GM23338 (cell line): ENCODE measurements around the gene CA12. TPM values are rescaled to one million over a fixed set of nuclear protein-coding genes. Genes with fewer than 3 reads are reported as not detected.

Experiments used
- ATAC-seq: fragments of 200-7000 bp; cut with Tn5 transposase; 3 replicates; pipeline ENCODE4 v1.9.1; 2020
- DNase-seq: peaks from one replicate; pipeline ENCODE4 v3.0.0-alpha.2; 2015; ENCODE audit warnings: low spot score
- H2AFZ ChIP-seq: fragments of 200-600 bp; sonication (generic); 2 replicates; pipeline ENCODE4 v1.8.0; 2016; ENCODE audit warnings: antibody characterized with exemption, mild to moderate bottlenecking, moderate library complexity
- H3F3A ChIP-seq: fragments of 200-600 bp; sonication (generic); replicated peaks from 2 replicates; pipeline ENCODE4 v1.8.0; 2017; ENCODE audit warnings: antibody characterized with exemption, mixed run types, low read depth
- H3K27ac ChIP-seq: fragments of 200-600 bp; sonication (generic); 2 replicates; pipeline ENCODE4 v1.6.1; 2016; ENCODE audit warnings: low read depth
- H3K27me3 ChIP-seq: fragments of 200-600 bp; sonication (generic); 2 replicates; pipeline ENCODE4 v1.8.0; 2016; ENCODE audit warnings: mild to moderate bottlenecking, mixed run types, moderate library complexity; ENCODE audit not compliant: insufficient read depth
- H3K36me3 ChIP-seq: fragments of 200-600 bp; sonication (generic); 2 replicates; pipeline ENCODE4 v1.8.0; 2016; ENCODE audit warnings: mild to moderate bottlenecking; ENCODE audit not compliant: insufficient read depth
- H3K4me1 ChIP-seq: fragments of 200-600 bp; sonication (generic); 2 replicates; pipeline ENCODE4 v1.8.0; 2016; ENCODE audit warnings: mild to moderate bottlenecking, moderate library complexity; ENCODE audit not compliant: insufficient read depth
- H3K4me2 ChIP-seq: fragments of 200-600 bp; sonication (generic); 2 replicates; pipeline ENCODE4 v1.7.1; 2017; ENCODE audit warnings: mixed run types
- H3K4me3 ChIP-seq: fragments of 200-600 bp; sonication (generic); 2 replicates; pipeline ENCODE4 v1.6.1; 2016; ENCODE audit warnings: mixed run types
- H3K79me2 ChIP-seq: fragments of 200-600 bp; sonication (generic); replicated peaks from 2 replicates; pipeline ENCODE4 v1.8.0; 2017; ENCODE audit warnings: mild to moderate bottlenecking; ENCODE audit not compliant: insufficient read depth
- H3K9me2 ChIP-seq: fragments of 200-600 bp; sonication (generic); 2 replicates; pipeline ENCODE4 v1.8.0; 2017; ENCODE audit not compliant: insufficient read depth
- H4K20me1 ChIP-seq: fragments of 200-600 bp; sonication (generic); replicated peaks from 2 replicates; pipeline ENCODE4 v1.8.0; 2017; ENCODE audit warnings: mild to moderate bottlenecking; ENCODE audit not compliant: insufficient read depth
- H3K27ac Mint-ChIP-seq: 2 replicates; pipeline ENCODE4 v1.8.0; 2020; ENCODE audit warnings: inconsistent platforms, mild to moderate bottlenecking, moderate library complexity, mixed read lengths
- H3K27me3 Mint-ChIP-seq: 3 replicates; pipeline ENCODE4 v1.8.0; 2022; ENCODE audit warnings: low read depth, mild to moderate bottlenecking, moderate library complexity, mixed read lengths, inconsistent platforms; ENCODE audit not compliant: insufficient read depth, poor library complexity
- H3K36me3 Mint-ChIP-seq: 3 replicates; pipeline ENCODE4 v1.8.0; 2021; ENCODE audit warnings: low read depth, mild to moderate bottlenecking, inconsistent platforms, moderate library complexity, mixed read lengths
- H3K4me1 Mint-ChIP-seq: 3 replicates; pipeline ENCODE4 v1.8.0; 2020; ENCODE audit warnings: mild to moderate bottlenecking, inconsistent platforms, mixed read lengths
- H3K4me3 Mint-ChIP-seq: 3 replicates; pipeline ENCODE4 v1.8.0; 2021; ENCODE audit warnings: moderate library complexity, mild to moderate bottlenecking, inconsistent platforms, mixed read lengths
- H3K9me3 Mint-ChIP-seq: 3 replicates; pipeline ENCODE4 v1.8.0; 2020; ENCODE audit warnings: moderate library complexity, mild to moderate bottlenecking, inconsistent platforms, mixed read lengths
- CTCF ChIP-seq, 2 experiments: fragments of 200-600 bp in 1 of 2; sonication (generic) in 1 of 2; conservative IDR thresholded peaks; 2 replicates each; pipeline versions ENCODE4 v1.5.1 to v1.6.1; 2016 to 2017; ENCODE audit warnings: antibody characterized with exemption in 2 of 2, low read depth in 2 of 2, mild to moderate bottlenecking in 2 of 2, moderate library complexity in 1 of 2
- EZH2phosphoT487 ChIP-seq: fragments of 200-600 bp; sonication (generic); IDR thresholded peaks from one replicate; pipeline ENCODE4 v1.8.1; 2018; ENCODE audit warnings: antibody characterized with exemption; ENCODE audit not compliant: unreplicated experiment
- REST ChIP-seq: IDR thresholded peaks from one replicate; pipeline ENCODE4 v1.6.1; 2018; ENCODE audit warnings: antibody characterized with exemption; ENCODE audit not compliant: unreplicated experiment
- STAT1 ChIP-seq: IDR thresholded peaks from one replicate; pipeline ENCODE4 v1.6.1; 2016; ENCODE audit warnings: antibody characterized with exemption; ENCODE audit not compliant: unreplicated experiment
- ZNF331 ChIP-seq: fragments of 250-450 bp; sonication (Bioruptor Pico); IDR thresholded peaks from 2 replicates; pipeline ENCODE4 v1.5.0; 2020; ENCODE audit warnings: low read depth, mild to moderate bottlenecking, moderate library complexity
- polyA plus RNA-seq: library from polyadenylated mRNA; unstranded; fragments of >200 nt; fragmentation: Nextera tagmentation; extraction: Ambion mirVana; gene quantifications from 2 replicates; pipeline ENCODE4 v1.2.1, GENCODE V29; 2016
- total RNA-seq: library from RNA; depleted of rRNA; stranded (reverse); fragments of >200 nt; shearing (Covaris generic); gene quantifications from 2 replicates; pipeline ENCODE4 v1.2.3, GENCODE V29; 2014

Gene CA12
- total and polyA plus RNA-seq, 2 experiments from 2014 or later = 2.9 to 5.2 TPM

DNA sequence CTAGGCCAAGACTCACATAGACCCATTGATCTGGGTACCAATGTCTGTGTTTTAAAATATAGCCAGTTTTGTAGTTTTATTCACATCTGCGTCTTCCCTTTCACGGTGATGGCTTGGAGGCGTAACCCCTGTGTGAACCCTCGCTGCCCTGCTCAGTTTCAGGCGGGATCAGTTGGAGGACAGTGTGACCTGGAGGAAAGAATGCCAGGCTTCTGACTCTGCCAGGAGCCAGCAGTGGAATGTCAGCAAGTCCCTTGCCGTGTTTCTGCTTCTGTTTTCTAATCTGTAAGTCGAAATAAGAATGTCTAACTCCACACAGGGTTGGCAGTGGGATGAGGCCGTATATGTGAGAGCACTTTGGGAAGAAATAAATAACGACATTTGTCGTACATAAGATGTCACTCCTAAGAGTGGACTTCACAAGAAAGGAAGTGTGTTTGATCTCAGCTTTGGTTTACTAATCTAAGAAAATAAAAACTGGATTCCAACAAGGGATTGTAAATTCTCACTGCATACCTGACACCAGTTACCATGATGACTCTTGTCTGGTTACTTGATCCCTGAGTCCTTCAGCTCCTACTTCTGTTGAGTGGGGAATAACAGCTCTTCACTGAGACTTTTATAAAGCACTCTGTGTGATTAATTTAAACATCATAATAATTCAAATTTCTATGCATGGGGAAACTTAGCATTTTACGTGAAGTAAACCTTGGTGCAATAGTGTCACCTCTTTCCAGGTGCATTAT, 6.3 kb upstream of the CA12 start:
- no peaks in the 10 kb centered on the region for H3K36me3 ChIP-seq
- Mint-ChIP-seq H3K27ac (no peak overlapping the region), H3K36me3 (no peaks in the 10 kb centered on the region), H3K4me3 (no peak overlapping the region), H3K9me3 (no peaks in the 10 kb centered on the region), H3K4me1 (peaks cover 2% of the 10 kb centered on the region; the same call in 1 of the 3 replicates), H3K27me3 (peaks cover 7% of the 10 kb centered on the region)
- no peak for TF ChIP-seq REST
- no peak overlapping the region for H3K27ac ChIP-seq
- DNase-seq = no peak
- H2AFZ ChIP-seq = no peak overlapping the region
- H4K20me1 ChIP-seq = no peaks in the 10 kb centered on the region
- no peak overlapping the region for H3K4me2 ChIP-seq
- no peaks in the 10 kb centered on the region; the same call in 1 of the 2 replicates for H3K4me1 ChIP-seq
- peaks cover 12% of the 10 kb centered on the region for H3K27me3 ChIP-seq
- no peak overlapping the region for H3K4me3 ChIP-seq
- H3F3A ChIP-seq = no peaks in the 10 kb centered on the region
- no peaks in the 10 kb centered on the region for H3K79me2 ChIP-seq
- peak; percentile 41 for ATAC-seq
- no peaks in the 10 kb centered on the region for H3K9me2 ChIP-seq

GRCh38 chr15:63385911-63386531, 4.4 kb upstream of the CA12 start:
- H3K9me2 ChIP-seq = no peaks in the 10 kb centered on the region
- H3K4me1 ChIP-seq = peaks cover 10% of the 10 kb centered on the region; the same call in 1 of the 2 replicates
- H3K27me3 Mint-ChIP-seq = peaks cover 20% of the 10 kb centered on the region
- DNase-seq = no peak
- H3K36me3 ChIP-seq = no peaks in the 10 kb centered on the region
- ATAC-seq = no peak
- H3F3A ChIP-seq = 0 out of 2 replicates have a peak, but pooled peaks cover 3% of the 10 kb centered on the region
- H2AFZ ChIP-seq = no peak overlapping the region
- no peak overlapping the region for H3K27ac Mint-ChIP-seq
- H3K36me3 Mint-ChIP-seq = no peaks in the 10 kb centered on the region
- no peak overlapping the region for H3K4me2 ChIP-seq
- H3K4me3 ChIP-seq = no peak overlapping the region
- peaks cover 12% of the 10 kb centered on the region for H3K4me1 Mint-ChIP-seq
- H3K9me3 Mint-ChIP-seq = no peaks in the 10 kb centered on the region
- no peaks in the 10 kb centered on the region for H4K20me1 ChIP-seq
- no peak overlapping the region for H3K27ac ChIP-seq
- no peak overlapping the region for H3K4me3 Mint-ChIP-seq
- peaks cover 31% of the 10 kb centered on the region for H3K27me3 ChIP-seq
- no peaks in the 10 kb centered on the region for H3K79me2 ChIP-seq
- TF ChIP-seq EZH2phosphoT487 (no peak), CTCF (conservative IDR thresholded peaks at IDR 0.05; ENCODE audit: low read depth in 2 of 2) (no peak), STAT1 (no peak), REST (no peak), ZNF331 (CRISPR knock-in tag) (no peak)
